ENCODE measurements around the gene MAP2K2. TPM values are rescaled to one million over a fixed set of nuclear protein-coding genes. Genes with fewer than 3 reads are reported as not detected.
"Not testable (repeated sequence)": the region's sequence is repeated elsewhere in the genome, so short reads cannot be mapped to it uniquely, and the experiment has no call there.

MAP2K2 gene
- total RNA-seq, 4 donors from 2014 or later = 101 to 207 (median 138) TPM

GRCh38 chr19:4151623-4152022 is 27.7 kb upstream of the MAP2K2 start:
- Histone ChIP-seq H3K36me3 (no peaks in the 10 kb centered on the region), H3K4me1 (no peaks in the 10 kb centered on the region), H3K27ac (no peak overlapping the region), H3K9me3 (no peaks in the 10 kb centered on the region), H3K27me3 (peaks cover 8 to 20% (median 20%) of the 10 kb centered on the region in 3 donors), H3K4me3 (no peak overlapping the region)
- no peak for DNase-seq
- ATAC-seq = no peak
- TF ChIP-seq, protein P1, sequence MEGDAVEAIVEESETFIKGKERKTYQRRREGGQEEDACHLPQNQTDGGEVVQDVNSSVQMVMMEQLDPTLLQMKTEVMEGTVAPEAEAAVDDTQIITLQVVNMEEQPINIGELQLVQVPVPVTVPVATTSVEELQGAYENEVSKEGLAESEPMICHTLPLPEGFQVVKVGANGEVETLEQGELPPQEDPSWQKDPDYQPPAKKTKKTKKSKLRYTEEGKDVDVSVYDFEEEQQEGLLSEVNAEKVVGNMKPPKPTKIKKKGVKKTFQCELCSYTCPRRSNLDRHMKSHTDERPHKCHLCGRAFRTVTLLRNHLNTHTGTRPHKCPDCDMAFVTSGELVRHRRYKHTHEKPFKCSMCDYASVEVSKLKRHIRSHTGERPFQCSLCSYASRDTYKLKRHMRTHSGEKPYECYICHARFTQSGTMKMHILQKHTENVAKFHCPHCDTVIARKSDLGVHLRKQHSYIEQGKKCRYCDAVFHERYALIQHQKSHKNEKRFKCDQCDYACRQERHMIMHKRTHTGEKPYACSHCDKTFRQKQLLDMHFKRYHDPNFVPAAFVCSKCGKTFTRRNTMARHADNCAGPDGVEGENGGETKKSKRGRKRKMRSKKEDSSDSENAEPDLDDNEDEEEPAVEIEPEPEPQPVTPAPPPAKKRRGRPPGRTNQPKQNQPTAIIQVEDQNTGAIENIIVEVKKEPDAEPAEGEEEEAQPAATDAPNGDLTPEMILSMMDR (IDR thresholded peaks at IDR 0.05 in 4 of 5, conservative IDR thresholded peaks at IDR 0.05 in 1 of 5) = no peak
- TF ChIP-seq POLR2A (IDR thresholded peaks at IDR 0.05) = no peak
- intact Hi-C loops (cut with DNase I; ENCODE audit: low total_unique reads) (no loop called here), in situ Hi-C loops (cut with MboI; ENCODE audit: low sequenced_read_pairs in 4 of 4) (no loop called here)

DNA sequence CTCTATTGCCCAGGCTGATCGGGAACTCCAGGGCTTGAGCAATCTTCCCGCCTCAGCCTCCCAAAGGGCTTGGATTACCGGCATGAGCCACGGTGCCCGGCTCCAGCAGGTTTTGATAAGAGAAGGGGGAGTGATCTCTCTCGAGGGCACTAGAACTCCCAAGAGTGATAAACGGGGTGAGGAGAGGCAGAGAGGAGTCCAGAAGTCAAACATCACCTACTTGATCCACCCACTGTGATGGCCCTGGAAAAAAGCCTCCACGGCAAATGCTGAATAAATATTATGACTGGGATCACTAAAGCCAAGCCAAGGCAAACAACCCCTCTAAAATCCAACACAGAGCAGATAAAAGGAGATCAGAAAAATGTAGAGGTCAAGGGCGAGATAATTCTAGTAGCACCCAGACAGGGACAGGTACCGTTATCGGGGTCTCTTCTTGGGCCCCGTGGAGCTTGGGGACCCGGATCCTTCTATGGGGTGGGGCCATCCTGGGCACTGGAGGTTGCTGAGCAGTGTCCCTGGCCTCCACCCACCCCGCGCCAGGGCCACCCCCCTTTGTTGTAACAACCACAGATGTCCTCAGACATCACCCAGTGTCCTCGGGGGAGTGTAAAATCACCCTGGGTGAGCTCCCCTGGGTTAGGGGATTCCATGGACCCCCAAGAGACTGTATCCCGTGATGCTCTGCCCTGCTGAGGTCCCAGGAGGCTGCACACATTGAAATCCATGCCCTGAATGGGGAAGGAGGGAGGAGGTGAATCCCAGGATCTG is 25.8 kb upstream of the MAP2K2 start:
- no peak overlapping the region for H3K27ac ChIP-seq
- ATAC-seq (no peak), DNase-seq (no peak)
- H3K36me3 ChIP-seq = no peaks in the 10 kb centered on the region
- H3K4me3 ChIP-seq = no peak overlapping the region
- no peaks in the 10 kb centered on the region for H3K9me3 ChIP-seq
- in situ Hi-C loops (cut with MboI; ENCODE audit: low sequenced_read_pairs in 4 of 4) (loop anchor here in 1 of 4 donors (25.0 kb wide), 1 partner anchor 137 kb away; the partner anchor contains the start of gene PIAS4), intact Hi-C loops (cut with DNase I; ENCODE audit: low total_unique reads) (no loop called here)
- no peaks in the 10 kb centered on the region for H3K4me1 ChIP-seq
- no peak for TF ChIP-seq POLR2A (IDR thresholded peaks at IDR 0.05)
- TF ChIP-seq, protein P1 (IDR thresholded peaks at IDR 0.05 in 4 of 5, conservative IDR thresholded peaks at IDR 0.05 in 1 of 5) = no peak
- H3K27me3 ChIP-seq = peaks cover 12 to 25% (median 20%) of the 10 kb centered on the region in 3 donors

DNA sequence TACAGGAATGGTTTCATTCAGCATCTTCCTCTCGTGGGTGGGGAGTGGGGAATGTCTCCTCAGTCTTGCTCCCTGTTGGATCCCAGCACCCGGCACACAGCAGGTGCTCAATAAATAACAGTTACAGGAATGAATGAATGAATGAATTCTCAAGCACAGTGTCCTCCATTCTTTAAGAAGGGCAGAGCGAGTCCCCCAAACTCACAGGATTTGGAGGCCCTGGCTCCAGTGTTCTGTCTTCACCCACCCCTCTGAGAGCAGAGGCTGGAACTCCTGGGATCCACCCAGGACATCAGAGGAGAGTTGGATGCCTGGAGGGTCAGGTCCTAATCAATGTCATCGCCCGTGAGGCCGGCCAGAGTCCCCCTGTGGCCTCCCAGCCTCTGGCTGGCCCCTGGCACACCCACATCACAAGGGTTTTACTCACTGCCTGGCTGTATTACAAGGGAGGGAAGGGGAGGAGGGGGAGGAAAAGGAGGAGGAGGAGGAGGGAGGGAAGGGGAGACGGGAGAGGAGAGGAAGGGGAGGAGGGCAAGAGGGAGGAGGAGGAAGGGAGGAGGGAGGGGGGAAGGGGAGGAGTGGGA is 20.8 kb upstream of the MAP2K2 start:
- in situ Hi-C loops (cut with MboI; ENCODE audit: low sequenced_read_pairs in 4 of 4) = loop anchor here in 1 of 4 donors (25.0 kb wide), 1 partner anchor 132 kb away; the partner anchor contains the start of gene PIAS4
- no peak overlapping the region for H3K4me3 ChIP-seq
- peaks cover 0 to 4% of the 10 kb centered on the region in 2 donors for H3K4me1 ChIP-seq
- no peaks in the 10 kb centered on the region for H3K36me3 ChIP-seq
- H3K27me3 ChIP-seq = peaks cover 7 to 10% (median 8%) of the 10 kb centered on the region in 3 donors
- H3K27ac ChIP-seq = no peak overlapping the region
- DNase-seq (no peak), ATAC-seq (no peak)
- TF ChIP-seq POLR2A (IDR thresholded peaks at IDR 0.05) = no peak
- TF ChIP-seq, protein P1 (IDR thresholded peaks at IDR 0.05 in 4 of 5, conservative IDR thresholded peaks at IDR 0.05 in 1 of 5) = no peak
- no peaks in the 10 kb centered on the region for H3K9me3 ChIP-seq
- intact Hi-C loops (cut with DNase I; ENCODE audit: low total_unique reads) = no loop called here

DNA sequence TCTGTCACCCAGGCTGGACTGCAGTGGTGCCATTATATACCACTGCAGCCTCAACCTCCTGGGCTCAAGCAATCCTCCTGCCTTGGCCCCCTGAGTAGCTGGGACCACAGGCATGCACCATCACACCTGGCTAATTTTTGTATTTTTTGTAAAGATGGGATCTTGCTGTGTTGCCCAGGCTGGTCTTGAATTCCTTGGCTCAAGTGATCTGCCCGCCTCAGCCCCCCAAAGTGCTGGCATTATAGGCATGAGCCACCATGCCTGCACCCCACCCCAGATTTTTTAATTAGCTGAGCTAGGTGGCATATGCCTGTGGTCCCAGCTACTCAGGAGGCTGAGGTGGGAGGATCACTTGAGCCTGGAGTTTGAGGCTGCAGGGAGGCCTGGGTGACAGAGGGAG is 19.0 kb upstream of the MAP2K2 start:
- H3K4me1 ChIP-seq; H3K36me3 ChIP-seq; H3K4me3 ChIP-seq; intact Hi-C loops (cut with DNase I; ENCODE audit: low total_unique reads); DNase-seq; H3K27me3 ChIP-seq; ATAC-seq; H3K27ac ChIP-seq; H3K9me3 ChIP-seq: not testable (repeated sequence)
- in situ Hi-C loops (cut with MboI; ENCODE audit: low sequenced_read_pairs in 4 of 4) = loop anchor here in 1 of 4 donors (25.0 kb wide), 1 partner anchor 131 kb away; the partner anchor contains the start of gene PIAS4

DNA sequence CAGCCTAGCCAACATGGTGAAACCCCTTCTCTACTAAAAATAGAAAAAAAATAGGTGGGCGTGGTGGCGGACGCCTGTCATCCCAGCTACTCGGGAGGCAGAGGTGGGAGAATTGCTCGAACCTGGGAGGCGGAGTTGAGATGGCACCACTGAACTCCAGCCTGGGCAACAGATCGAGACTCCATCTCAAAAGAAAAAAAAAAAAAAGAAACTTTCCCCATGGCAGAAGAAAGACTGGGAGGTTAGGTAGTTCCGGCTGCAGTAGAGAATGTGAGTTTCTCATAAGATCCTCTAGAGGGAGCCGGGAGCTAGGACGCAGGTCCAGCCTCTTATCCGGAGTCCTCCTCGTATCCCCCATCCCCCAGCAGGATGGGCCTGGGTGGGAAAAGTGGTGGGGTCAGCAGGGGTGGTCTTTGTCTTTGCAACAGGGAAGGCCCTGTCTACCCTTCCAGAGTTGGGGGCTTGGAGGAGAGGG is 16.4 kb upstream of the MAP2K2 start:
- ATAC-seq = peak; percentile 77 to 80
- Histone ChIP-seq H3K9me3 (no peaks in the 10 kb centered on the region), H3K27me3 (no peaks in the 10 kb centered on the region), H3K27ac (no peak overlapping the region), H3K4me1 (peaks cover 0 to 4% of the 10 kb centered on the region in 2 donors), H3K4me3 (no peak overlapping the region), H3K36me3 (no peaks in the 10 kb centered on the region)
- no peak for DNase-seq
- in situ Hi-C loops (cut with MboI; ENCODE audit: low sequenced_read_pairs in 4 of 4) (loop anchor here in 1 of 4 donors (25.0 kb wide), 1 partner anchor 128 kb away; the partner anchor contains the start of gene PIAS4), intact Hi-C loops (cut with DNase I; ENCODE audit: low total_unique reads) (loop anchor here (1.0 kb wide), 1 partner anchor 64 kb away; no protein-coding TSS in a partner anchor)
- TF ChIP-seq, protein P1 (IDR thresholded peaks at IDR 0.05 in 4 of 5, conservative IDR thresholded peaks at IDR 0.05 in 1 of 5) = peak in 4 of 5 experiments; percentile 33 to 57 (median 42)
- no peak for TF ChIP-seq POLR2A (IDR thresholded peaks at IDR 0.05)
